ENCODE measurements around the gene SPOCK1. TPM values are rescaled to one million over a fixed set of nuclear protein-coding genes. Genes with fewer than 3 reads are reported as not detected.

The SPOCK1 gene
- polyA plus RNA-seq, 3 donors = 1.8 to 5.7 (median 2.1) TPM

DNA sequence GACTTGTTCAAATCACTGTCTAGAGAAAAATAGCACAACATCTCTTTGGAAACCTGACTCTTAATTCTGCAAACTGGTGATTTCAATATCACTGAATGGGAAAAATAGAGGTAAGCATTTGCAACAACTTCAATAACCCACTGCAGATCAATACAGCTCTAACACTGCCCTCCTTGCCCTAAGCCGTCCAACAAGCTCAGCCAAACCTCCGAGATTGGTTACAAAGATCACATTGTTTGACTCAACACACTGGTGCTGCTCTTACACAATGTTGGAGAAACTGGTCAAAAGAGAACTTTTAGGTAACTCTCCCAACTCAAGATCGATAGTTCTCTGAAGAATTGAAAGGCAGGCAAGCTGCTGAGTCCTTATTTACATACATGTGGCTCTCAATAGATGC lies 150.4 kb downstream of the SPOCK1 start:
- H2AFZ ChIP-seq (ENCODE audit: insufficient read depth, low read depth, low read length, poor library complexity, severe bottlenecking) = no peak overlapping the region
- H3K36me3 ChIP-seq (replicated peaks in 1 of 2; ENCODE audit: control insufficient read depth in 1 of 2, insufficient read depth in 2 of 2, low read length in 2 of 2) = no peaks in the 10 kb centered on the region
- no peak overlapping the region for H3K4me2 ChIP-seq (replicated peaks; ENCODE audit: extremely low read depth, low read length, poor library complexity, severe bottlenecking)
- no peaks in the 10 kb centered on the region for H3K9me3 ChIP-seq (replicated peaks in 1 of 2; ENCODE audit: control insufficient read depth in 1 of 2, insufficient read depth in 1 of 2, low read length in 2 of 2)
- no peak for DNase-seq
- TF ChIP-seq, protein P1, sequence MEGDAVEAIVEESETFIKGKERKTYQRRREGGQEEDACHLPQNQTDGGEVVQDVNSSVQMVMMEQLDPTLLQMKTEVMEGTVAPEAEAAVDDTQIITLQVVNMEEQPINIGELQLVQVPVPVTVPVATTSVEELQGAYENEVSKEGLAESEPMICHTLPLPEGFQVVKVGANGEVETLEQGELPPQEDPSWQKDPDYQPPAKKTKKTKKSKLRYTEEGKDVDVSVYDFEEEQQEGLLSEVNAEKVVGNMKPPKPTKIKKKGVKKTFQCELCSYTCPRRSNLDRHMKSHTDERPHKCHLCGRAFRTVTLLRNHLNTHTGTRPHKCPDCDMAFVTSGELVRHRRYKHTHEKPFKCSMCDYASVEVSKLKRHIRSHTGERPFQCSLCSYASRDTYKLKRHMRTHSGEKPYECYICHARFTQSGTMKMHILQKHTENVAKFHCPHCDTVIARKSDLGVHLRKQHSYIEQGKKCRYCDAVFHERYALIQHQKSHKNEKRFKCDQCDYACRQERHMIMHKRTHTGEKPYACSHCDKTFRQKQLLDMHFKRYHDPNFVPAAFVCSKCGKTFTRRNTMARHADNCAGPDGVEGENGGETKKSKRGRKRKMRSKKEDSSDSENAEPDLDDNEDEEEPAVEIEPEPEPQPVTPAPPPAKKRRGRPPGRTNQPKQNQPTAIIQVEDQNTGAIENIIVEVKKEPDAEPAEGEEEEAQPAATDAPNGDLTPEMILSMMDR (IDR thresholded peaks at IDR 0.05) = no peak
- Mint-ChIP-seq H3K36me3 (no peaks in the 10 kb centered on the region), H3K27ac (no peak overlapping the region), H3K9me3 (no peaks in the 10 kb centered on the region), H3K27me3 (ENCODE audit: low read depth in 3 of 3) (peaks cover 0 to 4% (median 2%) of the 10 kb centered on the region in 3 donors), H3K4me1 (no peaks in the 10 kb centered on the region), H3K4me3 (no peak overlapping the region)
- no peak overlapping the region for H3K9ac ChIP-seq (ENCODE audit: insufficient read depth, low read length, poor library complexity, severe bottlenecking)
- intact Hi-C loops (cut with micrococcal nuclease) = no loop called here
- H3K27me3 ChIP-seq (ENCODE audit: control insufficient read depth in 2 of 2, insufficient read depth in 2 of 2, low read length in 2 of 2) = no peaks in the 10 kb centered on the region
- H3K79me2 ChIP-seq (ENCODE audit: insufficient read depth, low read length) = no peaks in the 10 kb centered on the region
- no peaks in the 10 kb centered on the region for H4K20me1 ChIP-seq (ENCODE audit: insufficient read depth, low read length)
- H3K4me3 ChIP-seq (replicated peaks in 1 of 3; ENCODE audit: low read depth in 2 of 3, low read length in 3 of 3) = no peak overlapping the region
- no peaks in the 10 kb centered on the region for H3K4me1 ChIP-seq (ENCODE audit: control insufficient read depth in 1 of 2, insufficient read depth in 2 of 2, low read length in 2 of 2)
- 83% methylated on average over 3 of the region's 3 CpGs for WGBS (ENCODE audit: insufficient coverage)
- no peak overlapping the region for H3K27ac ChIP-seq (ENCODE audit: low read depth in 1 of 2, low read length in 2 of 2)

GRCh38 chr5:137347865-137348264 lies 151.3 kb downstream of the SPOCK1 start:
- peaks cover 0 to 4% (median 0%) of the 10 kb centered on the region in 3 donors for H3K27me3 Mint-ChIP-seq (ENCODE audit: low read depth in 3 of 3)
- Histone ChIP-seq H3K4me3 (replicated peaks in 1 of 3; ENCODE audit: low read depth in 2 of 3, low read length in 3 of 3) (no peak overlapping the region), H3K27ac (ENCODE audit: low read depth in 1 of 2, low read length in 2 of 2) (no peak overlapping the region), H3K27me3 (ENCODE audit: control insufficient read depth in 2 of 2, insufficient read depth in 2 of 2, low read length in 2 of 2) (no peaks in the 10 kb centered on the region), H3K79me2 (ENCODE audit: insufficient read depth, low read length) (no peaks in the 10 kb centered on the region), H2AFZ (ENCODE audit: insufficient read depth, low read depth, low read length, poor library complexity, severe bottlenecking) (no peak overlapping the region), H3K9me3 (replicated peaks in 1 of 2; ENCODE audit: control insufficient read depth in 1 of 2, insufficient read depth in 1 of 2, low read length in 2 of 2) (no peaks in the 10 kb centered on the region), H3K4me2 (replicated peaks; ENCODE audit: extremely low read depth, low read length, poor library complexity, severe bottlenecking) (no peak overlapping the region), H3K4me1 (ENCODE audit: control insufficient read depth in 1 of 2, insufficient read depth in 2 of 2, low read length in 2 of 2) (no peaks in the 10 kb centered on the region), H3K36me3 (replicated peaks in 1 of 2; ENCODE audit: control insufficient read depth in 1 of 2, insufficient read depth in 2 of 2, low read length in 2 of 2) (no peaks in the 10 kb centered on the region), H3K9ac (ENCODE audit: insufficient read depth, low read length, poor library complexity, severe bottlenecking) (no peak overlapping the region), H4K20me1 (ENCODE audit: insufficient read depth, low read length) (no peaks in the 10 kb centered on the region)
- intact Hi-C loops (cut with micrococcal nuclease) = no loop called here
- no peaks in the 10 kb centered on the region for H3K4me1 Mint-ChIP-seq
- no peak overlapping the region for H3K27ac Mint-ChIP-seq
- no peaks in the 10 kb centered on the region for H3K36me3 Mint-ChIP-seq
- no peak for DNase-seq
- no peaks in the 10 kb centered on the region for H3K9me3 Mint-ChIP-seq
- TF ChIP-seq, protein P1 (IDR thresholded peaks at IDR 0.05) = no peak
- 96% methylated on average over 2 of the region's 3 CpGs for WGBS (ENCODE audit: insufficient coverage)
- H3K4me3 Mint-ChIP-seq = no peak overlapping the region
